HG02610 (cell line): ENCODE measurements around the gene DISC1.

Source experiments
- ATAC-seq: cut with Tn5 transposase; IDR thresholded peaks from one replicate; pipeline ENCODE4 v1.9.1; 2021; ENCODE audit warnings: mild to moderate bottlenecking, moderate library complexity; ENCODE audit not compliant: unreplicated experiment

The DISC1 gene

GRCh38 chr1:232018231-232019025 is 391.8 kb downstream of the DISC1 start:
- no peak for ATAC-seq

- no peak for ATAC-seq
Measured at GRCh38 chr1:232019026-232019340, 392.4 kb downstream of the DISC1 start.

- ATAC-seq, result no peak
Measured at GRCh38 chr1:232020352-232020751, 393.8 kb downstream of the DISC1 start.

GRCh38 chr1:232029315-232029714 is 402.7 kb downstream of the DISC1 start:
- ATAC-seq, result no peak

GRCh38 chr1:232031156-232031555 is 404.6 kb downstream of the DISC1 start:
- no peak for ATAC-seq

- ATAC-seq, result no peak
Measured at GRCh38 chr1:232033285-232033684, 406.7 kb downstream of the DISC1 start.

- ATAC-seq, result no peak
Measured at GRCh38 chr1:232034556-232034955, 408.0 kb downstream of the DISC1 start.

- ATAC-seq, result no peak
Measured at GRCh38 chr1:232036181-232036933, 409.8 kb downstream of the DISC1 start.

GRCh38 chr1:232037774-232038388 is 411.3 kb downstream of the DISC1 start:
- ATAC-seq, result no peak

GRCh38 chr1:232038706-232039677 is 412.4 kb downstream of the DISC1 start:
- ATAC-seq, result no peak

GRCh38 chr1:232040260-232040659 is 413.7 kb downstream of the DISC1 start:
- ATAC-seq, result no peak

GRCh38 chr1:232044728-232045127 is 418.1 kb downstream of the DISC1 start:
- no peak for ATAC-seq

GRCh38 chr1:232045139-232045994 is 418.8 kb downstream of the DISC1 start:
- no peak for ATAC-seq

GRCh38 chr1:232046451-232047306 is 420.1 kb downstream of the DISC1 start:
- ATAC-seq, result no peak

- no peak for ATAC-seq
Measured at GRCh38 chr1:232047473-232047872, 420.9 kb downstream of the DISC1 start.

- no peak for ATAC-seq
Measured at GRCh38 chr1:232048481-232048880, 421.9 kb downstream of the DISC1 start.

GRCh38 chr1:232049335-232049734 is 422.7 kb downstream of the DISC1 start:
- ATAC-seq, result no peak

- ATAC-seq, result no peak
Measured at GRCh38 chr1:232057217-232057895, 430.8 kb downstream of the DISC1 start.
